ENCODE results near the gene HYAL2.
"Not testable (repeated sequence)": the region's sequence is repeated elsewhere in the genome, so short reads cannot be mapped to it uniquely, and the experiment has no call there.

HYAL2 gene

DNA sequence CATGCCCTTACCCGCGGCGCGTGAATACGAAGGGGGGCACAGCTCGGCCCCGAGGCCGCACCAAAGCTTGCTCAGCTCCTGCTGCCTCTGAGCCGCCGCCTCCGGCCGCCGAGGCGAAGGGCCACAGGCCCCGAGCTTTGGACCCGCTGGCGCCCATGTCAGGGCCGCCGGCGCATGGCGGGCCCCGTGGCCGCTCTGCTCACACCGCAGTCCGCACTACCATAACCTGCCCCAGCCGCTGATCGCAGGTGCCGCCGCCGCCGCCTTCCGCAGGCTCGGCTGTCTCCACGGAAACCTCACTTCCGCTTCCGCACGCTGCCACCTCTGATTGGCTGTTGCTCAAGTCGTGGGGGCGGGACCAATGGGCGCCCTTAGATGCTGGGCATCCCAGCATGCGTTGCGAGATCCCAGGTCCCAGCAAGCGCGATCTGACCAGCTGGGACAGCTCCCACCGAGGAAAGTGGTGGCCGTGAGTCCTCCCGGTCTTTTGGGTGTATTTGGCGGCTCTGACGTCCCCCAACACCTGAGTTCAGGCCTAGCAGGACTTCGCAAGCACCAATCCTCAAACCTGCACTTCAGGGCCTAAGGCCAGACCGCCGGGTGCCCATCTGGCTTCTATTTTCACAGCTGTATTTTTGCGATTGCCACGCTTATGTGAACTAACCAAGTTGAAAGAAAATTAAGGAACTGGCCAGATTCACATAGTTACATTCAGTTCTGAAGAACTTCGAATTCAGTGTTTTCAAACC is 5.6 kb upstream of the HYAL2 start, which contains the start of gene TUSC2:
Gene TUSC2 (minus strand): TSS at position 281 of the 749 bp plus-strand sequence. CDS start 124 bp downstream, at position 157.
- peak; percentile 95 for DNase-seq

DNA sequence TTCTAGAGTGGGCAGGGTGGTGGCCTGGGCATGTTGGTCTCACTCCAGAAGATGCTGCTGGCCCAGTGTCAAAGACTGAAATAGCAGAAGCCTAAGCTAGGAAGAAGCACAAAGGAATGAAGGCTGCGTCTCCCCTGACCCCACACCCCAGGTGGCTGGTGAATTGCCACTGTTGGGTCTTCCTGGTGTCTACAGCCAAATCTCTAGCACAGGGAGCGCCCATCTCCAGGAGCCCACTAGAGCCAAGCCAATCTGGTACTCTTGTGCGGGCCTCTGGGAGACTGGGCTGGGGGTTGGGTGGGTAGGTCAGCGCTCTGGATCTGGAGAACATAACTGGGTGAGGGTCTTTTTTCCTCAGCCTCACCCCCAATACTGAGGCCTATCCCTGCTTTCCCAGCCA is 4.6 kb upstream of the HYAL2 start:
- no peak for DNase-seq

DNA sequence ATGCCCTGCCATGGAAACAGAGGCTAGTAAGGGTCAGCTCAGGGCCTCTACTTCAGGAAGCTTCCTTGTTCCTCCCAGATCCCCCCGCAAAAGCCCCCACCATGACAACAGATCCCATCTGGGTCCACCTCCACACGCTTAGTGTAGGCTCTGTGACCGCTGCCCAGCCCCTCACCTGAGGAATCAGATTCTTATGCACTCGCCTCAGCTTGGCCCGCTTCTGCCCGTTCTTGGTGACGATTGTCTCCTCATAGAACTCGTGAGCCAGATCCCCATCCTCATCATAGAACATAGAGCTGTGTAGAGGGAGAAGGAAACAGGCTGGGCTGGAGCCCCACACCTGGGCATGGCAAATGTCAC is 3.6 kb upstream of the HYAL2 start:
- no peak for DNase-seq

DNA sequence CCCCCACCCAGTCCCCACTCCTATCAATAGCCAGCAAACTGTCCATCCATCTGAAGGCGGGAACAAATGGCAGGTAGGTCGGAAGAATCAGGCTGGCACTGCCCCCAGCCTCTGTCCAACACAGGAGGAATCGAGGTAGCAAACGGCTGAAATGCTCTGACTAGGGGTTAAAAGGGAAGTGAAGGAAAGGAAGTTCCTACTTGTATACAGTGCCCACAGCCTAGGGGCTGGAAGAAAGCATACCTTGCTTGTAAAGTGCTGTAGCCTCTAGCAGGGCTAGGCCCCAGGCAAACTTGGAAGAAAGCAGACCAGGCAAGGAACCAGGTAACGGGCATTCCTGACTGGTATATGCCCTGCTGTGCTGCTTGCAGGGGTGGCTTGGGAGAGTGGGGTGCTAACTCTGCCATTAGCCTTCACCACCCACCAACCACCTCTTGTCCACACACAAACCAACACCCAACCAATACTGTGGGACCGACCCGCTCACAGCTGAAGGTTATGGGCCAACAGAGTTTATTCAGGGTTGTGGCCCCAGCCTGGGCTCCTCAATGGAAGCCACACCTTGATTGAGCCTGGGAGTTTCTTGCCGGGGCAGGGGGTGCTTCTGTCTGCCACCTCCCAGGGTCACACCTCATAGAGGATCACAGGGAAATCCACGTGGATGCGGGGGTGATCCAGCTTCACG is 3.1 kb upstream of the HYAL2 start:
- DNase-seq, result no peak

DNA sequence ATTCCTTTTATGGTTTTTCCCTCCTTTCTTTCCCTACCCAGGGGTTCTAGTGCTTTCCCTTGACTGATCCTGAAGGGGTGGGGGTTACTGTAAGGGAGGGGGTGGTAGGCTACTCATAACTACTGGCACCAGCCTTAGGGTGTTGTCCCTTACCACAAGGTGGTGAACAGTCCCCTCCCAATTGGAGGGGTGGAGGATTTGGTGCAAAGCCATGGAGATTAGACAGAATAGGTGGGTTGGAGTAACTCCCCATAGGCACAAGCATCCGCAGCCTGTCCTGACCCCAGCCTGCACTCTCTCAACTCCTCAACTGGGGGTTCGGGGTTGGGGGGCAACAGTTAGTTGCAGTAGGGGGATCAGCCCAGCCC is 2.6 kb upstream of the HYAL2 start:
- no peak for DNase-seq

DNA sequence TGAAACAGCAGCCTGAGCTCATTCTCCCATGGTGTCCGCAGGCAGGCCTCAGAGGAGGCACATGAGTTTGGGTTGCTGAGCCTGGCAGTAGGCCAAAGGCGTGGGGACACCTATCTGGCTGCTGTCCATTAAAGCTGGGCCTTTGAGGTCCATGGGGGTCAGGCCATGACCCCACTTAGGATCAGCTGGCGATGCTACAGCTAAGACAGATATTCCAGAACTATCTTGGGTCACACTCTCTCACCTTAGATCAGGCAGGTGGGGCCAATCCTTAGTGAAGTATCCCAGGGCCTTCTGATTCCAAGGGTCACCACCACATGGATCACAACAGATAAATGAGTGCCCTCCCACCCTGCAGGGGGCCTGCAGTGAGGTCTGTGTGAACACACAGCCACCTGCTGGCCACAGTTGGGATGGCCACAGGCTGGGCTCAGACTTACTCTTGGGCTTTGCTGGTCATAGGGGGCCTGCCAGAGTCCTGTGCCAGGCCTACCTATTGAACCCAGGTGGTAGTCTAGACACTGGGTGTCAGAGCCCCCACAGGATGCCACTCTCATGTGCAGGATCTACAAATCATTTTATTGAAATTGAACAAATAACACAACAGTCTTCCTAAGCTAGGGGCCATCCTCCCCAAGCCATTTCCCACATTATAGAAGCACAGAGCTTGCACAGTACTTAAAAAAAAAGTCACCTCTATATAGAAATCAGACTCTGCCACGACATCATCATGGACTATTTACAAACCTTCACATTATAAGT is 2.0 kb upstream of the HYAL2 start:
- DNase-seq, result peak; percentile 61

DNA sequence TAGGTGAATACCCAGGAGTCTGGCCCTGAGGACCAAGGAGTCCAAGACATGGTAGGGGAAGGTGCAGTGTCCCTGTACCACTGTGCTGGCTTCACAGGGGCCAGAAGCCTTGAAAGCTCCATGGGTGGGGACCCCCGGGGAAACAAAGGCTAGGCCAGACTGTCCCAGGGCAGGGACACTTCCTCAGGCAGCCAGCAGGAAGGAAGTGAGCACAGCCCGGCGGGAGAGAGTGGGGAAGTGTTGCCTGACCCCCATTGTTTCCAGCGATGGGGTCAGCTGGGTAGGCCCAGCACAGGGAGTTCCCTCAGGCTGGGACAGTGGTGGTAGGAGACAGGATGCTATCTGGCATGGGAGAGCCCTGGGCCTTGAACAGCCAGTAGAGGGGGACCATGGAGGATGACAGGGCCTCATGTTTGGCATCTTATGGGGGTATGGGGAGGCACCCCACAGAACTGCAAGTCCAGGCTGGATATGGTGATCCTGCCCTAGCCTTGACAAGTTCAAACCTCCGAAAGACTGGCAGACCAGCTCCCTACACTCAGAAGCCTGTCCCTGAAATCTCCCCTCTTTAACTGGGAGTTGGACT is 1.2 kb upstream of the HYAL2 start:
- no peak for DNase-seq

DNA sequence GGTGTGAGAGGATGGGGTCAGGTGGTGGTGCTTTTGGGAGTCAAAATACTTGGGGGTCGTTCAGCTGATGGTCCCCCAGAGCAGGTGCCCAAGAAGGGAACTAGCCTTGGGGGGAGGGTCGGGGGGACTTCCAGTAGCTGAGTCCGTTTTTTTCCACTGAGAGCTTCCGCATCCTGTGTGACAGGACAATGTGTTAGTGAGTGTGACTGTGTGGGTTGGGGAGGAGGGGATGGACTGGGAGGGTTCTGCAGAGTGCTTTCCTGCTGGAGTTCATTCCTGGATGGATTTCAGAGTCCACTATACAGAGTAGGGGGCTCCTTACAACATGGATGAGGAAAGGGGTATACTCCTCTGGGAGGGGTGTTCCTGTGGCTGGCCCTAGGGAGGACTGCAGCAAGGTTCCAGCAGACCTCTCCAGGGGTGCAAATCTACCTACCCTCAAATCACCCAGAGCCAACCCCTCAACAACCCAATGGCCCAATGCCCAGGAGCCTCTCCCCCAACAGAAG is 601 bp upstream of the HYAL2 start:
- no peak for DNase-seq

DNA sequence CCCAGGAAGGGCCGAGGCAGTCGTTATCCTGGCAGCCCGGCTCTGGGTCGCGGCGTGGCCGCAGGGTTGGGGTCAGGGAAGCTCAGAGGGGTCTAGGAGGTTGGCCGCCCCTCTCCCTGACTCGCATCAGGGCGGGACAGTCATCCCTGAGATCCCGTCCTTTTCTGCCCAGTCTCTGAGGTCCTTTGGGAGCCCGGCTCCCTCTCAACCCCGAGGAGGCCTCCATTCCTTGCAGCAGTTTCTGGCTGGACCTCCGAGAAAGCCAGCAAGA is 495 bp downstream of the HYAL2 start:
- DNase-seq, result no peak

DNA sequence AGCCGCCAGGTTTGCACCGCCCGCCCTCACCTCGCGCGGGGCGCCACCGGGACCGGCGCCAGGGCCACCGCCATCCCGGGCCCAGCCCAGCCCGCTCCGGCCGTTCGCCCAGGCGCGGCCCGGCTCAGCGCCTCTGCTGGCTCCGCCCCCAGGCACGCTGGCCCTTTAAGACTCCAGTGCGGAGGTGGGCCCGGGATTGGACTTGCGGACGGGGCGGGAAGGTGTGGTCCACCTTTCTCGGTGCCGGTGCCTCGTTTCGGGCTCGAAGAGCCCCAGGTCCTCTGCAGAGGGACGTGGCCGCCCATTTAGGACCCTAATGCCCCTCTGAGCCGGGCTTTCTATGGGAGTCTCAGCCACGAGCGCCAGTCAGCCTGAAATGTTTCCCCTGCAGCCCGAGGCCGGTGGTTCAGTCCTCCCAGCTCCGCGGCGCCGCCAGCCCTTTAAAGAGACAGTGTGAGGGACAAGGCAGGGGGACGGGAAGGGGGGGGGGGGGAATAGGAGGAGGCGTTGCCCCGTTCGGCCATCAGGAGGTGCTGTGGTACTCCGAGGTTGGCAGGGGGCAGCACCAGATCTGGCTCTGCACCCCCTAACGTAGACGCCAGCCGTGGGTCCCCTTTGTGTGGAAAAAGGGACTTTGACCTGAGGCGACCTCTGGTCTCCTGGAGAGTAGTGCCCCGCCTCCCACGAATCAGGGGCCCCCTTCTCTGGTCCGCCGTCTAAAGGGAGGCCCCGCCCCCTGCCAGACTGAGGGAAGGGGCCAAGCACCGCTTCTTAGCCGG is 1.0 kb downstream of the HYAL2 start:
- DNase-seq, result peak; percentile 68

DNA sequence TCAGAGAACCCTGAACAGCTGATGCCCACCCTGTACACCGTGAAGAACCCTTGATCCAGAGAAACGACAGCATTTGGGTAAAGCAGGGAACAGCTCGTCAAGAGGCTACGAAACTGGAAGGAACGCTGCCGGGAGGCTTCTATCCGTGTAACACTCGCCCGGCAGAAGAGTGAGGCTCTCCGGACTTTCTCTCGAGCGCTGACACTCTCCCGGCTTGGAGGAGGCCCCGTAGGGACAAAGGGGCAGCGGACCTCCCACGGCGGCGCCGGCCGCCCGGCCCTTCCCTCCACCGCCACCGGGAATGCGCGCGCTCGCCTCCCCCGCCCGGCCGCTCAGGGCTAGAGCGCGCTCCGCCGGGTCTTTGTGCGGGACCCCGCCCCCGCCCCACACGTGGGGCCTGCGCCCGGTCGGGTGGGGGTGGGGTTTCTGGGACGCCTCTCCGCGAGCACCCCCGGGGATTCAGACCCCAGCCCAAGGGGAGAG is 1.7 kb downstream of the HYAL2 start:
- peak; percentile 50 for DNase-seq

DNA sequence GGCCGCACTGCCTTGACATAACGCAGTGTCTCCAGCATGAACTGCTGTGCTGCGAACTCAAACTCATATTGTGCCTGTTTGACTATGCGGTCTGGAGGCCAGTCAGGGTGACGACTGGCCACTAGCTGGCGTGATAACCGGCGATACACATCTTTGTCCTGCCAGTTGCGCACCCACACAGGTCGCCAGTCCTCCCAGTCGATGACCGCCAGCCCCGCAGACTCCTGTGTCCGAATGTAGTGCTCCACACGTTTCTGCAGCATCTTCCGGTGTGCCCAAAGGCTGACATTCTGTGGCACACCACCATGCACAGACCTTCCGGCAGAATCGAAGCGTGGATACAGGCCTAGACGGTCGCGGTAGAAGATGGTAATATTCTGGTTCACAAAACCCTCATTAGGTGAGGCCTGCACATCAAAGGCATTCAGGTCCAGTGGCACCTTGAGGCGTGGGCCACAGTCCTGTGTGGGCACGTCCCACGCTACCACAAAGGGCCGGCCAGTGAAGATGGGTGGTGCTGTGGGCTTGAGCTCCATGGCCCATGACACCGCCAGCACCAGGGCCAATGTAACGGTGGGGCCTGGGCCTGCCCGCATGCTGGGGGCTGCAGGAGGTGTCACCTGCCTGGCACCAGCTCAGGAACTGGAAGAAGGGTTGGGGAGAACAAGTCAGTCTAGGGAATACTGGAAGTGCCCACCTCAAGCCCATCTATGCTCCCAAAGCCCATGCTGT is 2.5 kb downstream of the HYAL2 start:
- DNase-seq, result no peak

DNA sequence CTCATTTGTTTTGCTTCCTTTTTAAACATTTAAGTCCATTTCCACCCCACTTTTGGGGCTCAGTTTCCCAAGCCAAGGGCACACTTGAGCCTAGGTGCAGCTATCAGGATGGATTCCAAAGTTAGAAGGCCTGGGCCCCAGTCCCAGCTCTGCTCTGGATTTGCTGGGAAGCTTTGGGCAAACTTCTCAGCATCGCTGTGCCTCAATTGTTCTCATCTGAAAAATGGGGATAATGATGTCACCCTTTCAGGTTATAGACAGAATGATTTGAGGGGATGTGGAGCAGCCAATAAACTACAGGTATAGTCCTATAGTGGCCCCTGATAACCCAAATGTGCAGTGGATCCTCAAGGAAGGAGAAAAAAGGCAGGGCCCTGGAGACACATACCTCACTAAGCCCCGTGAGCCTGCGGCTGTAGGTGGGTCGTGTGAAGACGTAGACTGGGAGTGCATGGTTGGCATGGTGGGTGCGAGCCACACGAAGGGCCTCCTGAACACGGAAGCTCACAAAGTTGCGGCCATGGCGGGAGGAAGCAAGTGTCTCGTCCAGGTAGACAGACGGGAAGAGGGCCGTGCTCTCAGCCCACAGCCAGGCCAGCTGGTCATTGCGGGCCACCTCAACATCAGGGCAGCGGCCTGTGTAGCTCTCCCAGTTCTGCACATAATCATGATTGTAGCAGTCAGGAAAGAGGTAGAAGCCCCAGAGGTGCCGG is 3.2 kb downstream of the HYAL2 start:
- no peak for DNase-seq

DNA sequence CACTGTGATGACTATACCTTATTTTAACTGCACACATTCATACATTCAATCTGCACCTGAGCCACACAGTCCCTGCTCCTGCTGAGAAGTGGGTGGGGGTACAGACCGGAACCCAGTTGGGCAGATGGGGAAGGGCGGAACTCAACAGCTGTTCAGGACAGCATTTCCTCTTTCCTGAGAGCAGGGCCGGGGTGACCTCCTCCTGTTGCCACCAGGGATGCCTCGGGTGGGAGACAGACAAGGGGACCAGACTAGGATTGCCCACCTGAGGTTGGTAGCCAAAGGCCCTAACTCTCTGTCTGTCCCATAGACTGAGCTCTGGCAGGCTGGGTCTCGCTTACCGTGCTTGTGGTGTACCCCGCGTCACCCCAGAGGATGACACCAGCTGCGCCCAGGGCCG is 3.9 kb downstream of the HYAL2 start:
- DNase-seq, result no peak

DNA sequence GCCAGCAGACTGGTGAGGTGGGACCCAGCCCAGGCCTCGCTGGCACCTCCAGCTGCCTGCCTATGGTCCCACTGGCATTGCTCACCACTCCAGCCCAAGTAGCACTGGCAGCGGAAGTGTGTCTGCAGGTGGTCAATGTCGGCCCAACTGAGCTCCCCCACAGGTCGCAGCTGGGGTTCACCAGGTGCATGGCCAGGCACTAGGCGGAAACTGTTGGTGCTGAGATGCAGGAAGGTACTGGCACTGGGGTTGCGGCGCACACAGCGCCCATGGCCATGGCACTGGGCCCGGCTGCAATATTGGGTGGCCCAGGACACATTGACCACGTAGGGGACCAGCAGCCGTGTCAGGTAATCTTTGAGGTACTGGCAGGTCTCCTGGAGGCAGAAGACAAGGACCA is 4.4 kb downstream of the HYAL2 start:
- no peak for DNase-seq

DNA sequence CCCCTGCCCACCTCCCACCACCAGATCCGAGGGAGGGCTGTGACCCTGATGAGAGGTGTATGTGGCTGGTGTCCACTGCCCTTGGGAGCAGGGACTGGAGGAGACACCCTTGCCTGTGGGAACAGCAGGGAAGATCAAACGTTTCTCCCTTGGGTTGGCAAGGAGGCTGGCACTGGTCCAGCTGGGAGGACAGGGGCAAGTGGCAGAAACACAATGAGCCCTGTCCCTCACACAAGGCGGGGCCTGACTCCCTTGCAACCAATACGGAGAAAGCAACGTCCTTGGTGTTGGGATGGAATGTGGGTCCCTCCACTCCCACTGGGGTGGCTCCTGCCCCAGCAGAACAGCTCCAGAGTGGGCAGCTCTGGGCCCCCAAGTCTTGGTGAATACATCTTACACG is 5.2 kb downstream of the HYAL2 start:
- no peak for DNase-seq

DNA sequence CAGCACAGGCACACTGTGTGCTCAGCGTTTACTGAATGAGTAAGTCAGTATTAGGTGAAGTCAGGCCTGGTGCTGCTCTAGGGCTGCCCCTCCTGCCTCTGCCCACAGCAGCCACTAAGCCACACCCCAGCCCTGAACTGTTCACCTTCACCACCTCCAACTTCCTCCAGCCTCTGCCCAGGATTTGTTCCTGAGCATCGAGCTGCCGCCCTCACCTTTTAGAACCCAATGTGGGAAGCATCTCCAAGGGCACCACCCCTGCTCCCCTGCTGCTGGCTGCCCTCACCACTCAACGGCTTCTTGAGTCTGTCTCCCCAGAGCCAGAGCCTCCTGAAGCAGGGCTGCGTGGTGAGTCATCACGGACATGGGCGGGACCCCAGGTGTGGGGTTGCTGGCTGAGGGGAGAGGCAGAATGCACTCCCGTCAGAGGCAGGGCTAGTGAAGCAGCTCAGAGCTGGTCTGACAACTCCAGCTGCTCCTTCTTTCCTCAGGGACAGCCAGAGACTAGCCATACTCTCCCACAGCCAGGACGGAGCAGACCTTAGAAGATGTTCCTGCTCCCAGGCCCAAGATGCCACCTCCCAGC is 5.8 kb downstream of the HYAL2 start:
- no peak for DNase-seq

DNA sequence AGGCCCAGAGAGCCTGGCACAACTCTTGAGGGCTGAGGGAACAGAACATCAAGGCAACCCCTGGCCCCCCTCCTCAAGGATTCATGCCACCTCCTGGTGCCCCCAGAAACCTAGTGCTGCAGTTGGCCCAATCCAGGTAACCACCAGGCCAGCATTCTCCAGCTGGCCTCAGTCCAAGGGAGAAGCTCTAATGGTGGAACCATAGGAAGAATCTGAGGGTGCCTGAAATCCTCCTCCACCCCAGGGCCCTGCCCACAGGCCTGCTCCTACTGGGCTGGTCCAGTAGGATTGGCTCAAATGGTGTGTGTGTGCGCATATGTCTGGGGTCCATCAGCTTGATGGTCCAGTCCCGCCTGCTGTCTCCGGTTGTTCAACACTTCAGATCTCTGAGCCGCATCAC is 7.7 kb downstream of the HYAL2 start:
- DNase-seq, result no peak

DNA sequence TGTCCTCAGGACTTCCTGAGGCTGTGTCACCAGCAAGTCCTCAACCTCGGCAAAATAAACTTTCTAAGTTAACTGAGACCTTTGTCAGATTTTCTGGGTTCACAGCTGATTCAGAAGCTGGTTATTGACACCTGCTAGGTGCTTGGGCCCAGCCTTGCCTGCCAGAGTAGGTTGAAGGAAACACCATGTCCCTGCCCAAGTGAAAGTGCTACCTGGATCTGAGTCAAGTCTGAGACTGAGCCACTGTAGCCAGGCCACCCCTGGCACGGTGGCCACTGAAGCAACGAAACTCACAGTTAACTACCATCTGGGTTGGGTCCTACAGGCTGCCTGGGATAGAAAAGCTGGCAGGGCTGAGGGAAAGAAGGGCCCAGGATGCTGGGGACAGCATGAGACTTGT is 8.2 kb downstream of the HYAL2 start:
- DNase-seq, result no peak

DNA sequence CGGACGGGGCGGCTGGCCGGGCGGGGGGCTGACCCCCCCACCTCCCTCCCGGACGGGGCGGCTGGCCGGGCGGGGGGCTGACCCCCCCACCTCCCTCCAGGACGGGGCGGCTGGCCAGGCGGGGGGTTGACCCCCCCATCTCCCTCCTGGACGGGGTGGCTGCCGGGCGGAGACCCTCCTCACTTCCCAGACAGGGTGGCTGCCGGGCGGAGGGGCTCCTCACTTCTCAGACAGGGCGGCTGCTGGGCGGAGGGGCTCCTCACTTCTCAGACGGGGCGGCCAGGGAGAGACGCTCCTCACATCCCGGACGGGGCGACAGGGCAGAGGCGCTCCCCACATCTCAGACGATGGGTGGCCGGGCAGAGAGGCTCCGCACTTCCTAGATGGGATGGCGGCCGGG is 10.5 kb downstream of the HYAL2 start:
- DNase-seq, result not testable (repeated sequence)

DNA sequence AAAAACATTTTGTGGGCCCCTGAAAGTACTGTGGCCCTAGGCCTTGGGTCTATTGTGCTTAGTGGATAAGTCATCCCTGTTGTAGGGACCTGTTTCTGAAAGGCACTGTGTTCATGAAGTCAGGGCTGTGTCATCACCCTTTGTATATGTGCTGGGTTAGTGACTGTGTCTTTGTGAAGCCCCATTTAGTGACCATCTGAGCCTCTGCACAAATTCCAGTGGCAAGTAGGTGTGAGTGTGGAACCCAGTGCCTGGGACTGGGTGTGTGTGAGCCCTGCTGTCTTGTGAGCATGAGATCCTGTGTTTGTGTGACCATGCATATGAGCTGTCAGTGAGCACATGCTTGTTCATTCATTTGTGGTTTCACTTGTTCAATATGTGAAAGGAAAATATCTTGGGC is 17.9 kb downstream of the HYAL2 start:
- no peak for DNase-seq
